Astrocyte of the spinal cord (primary cell): ENCODE results near the gene ORAI1.

Experiments used
- DNase-seq: peaks from one replicate; pipeline ENCODE4 v3.0.0; 2011; ENCODE audit warnings: low read depth, low spot score
- H3K4me3 ChIP-seq: 2 replicates; pipeline ENCODE4 v1.5.1; 2011; ENCODE audit warnings: low read depth, mild to moderate bottlenecking, low read length, moderate library complexity
- CTCF ChIP-seq: IDR thresholded peaks from 2 replicates; pipeline ENCODE4 v1.5.1; 2012; ENCODE audit warnings: low read depth, mild to moderate bottlenecking, low read length, inconsistent platforms
- in situ Hi-C: cut with HindIII; loops from 2 replicates; pipeline ENCODE4 v1.10.0; 2017; ENCODE audit warnings: low sequenced_read_pairs

The ORAI1 gene

GRCh38 chr12:121648458-121649028 is 22.2 kb downstream of the ORAI1 start:
- DNase-seq: no peak
- in situ Hi-C loops: no loop called here
- no peak for TF ChIP-seq CTCF
- no peak overlapping the region for H3K4me3 ChIP-seq

GRCh38 chr12:121649322-121649721 is 23.0 kb downstream of the ORAI1 start:
- H3K4me3 ChIP-seq: no peak overlapping the region
- in situ Hi-C loops: no loop called here
- TF ChIP-seq CTCF: no peak
- DNase-seq: no peak

- H3K4me3 ChIP-seq: no peak overlapping the region
- DNase-seq: no peak
- in situ Hi-C loops: no loop called here
- no peak for TF ChIP-seq CTCF
Observed at GRCh38 chr12:121649819-121650353, 23.6 kb downstream of the ORAI1 start.

GRCh38 chr12:121651320-121651719 is 25.0 kb downstream of the ORAI1 start:
- in situ Hi-C loops: no loop called here
- DNase-seq: no peak
- no peak overlapping the region for H3K4me3 ChIP-seq
- no peak for TF ChIP-seq CTCF

- TF ChIP-seq CTCF: no peak
- in situ Hi-C loops: no loop called here
- no peak for DNase-seq
- no peak overlapping the region for H3K4me3 ChIP-seq
Observed at GRCh38 chr12:121652767-121653497, 26.6 kb downstream of the ORAI1 start.

GRCh38 chr12:121653999-121654398 is 27.7 kb downstream of the ORAI1 start:
- in situ Hi-C loops: no loop called here
- no peak for TF ChIP-seq CTCF
- no peak overlapping the region for H3K4me3 ChIP-seq
- no peak for DNase-seq
